ENCODE results near the gene CEP295NL.

CEP295NL gene

GRCh38 chr17:78950870-78951269 lies 47.9 kb upstream of the CEP295NL start:
- Histone ChIP-seq H3K27me3 (ENCODE audit: insufficient read depth, low read length) (peaks cover 8% of the 10 kb centered on the region; the same call in 1 of the 2 replicates), H2AFZ (ENCODE audit: low read length) (no peak overlapping the region), H3K4me2 (ENCODE audit: low read length) (no peak overlapping the region), H3K79me2 (ENCODE audit: insufficient read depth, low read length) (no peaks in the 10 kb centered on the region), H3K27ac (ENCODE audit: low read depth, low read length, poor library complexity, severe bottlenecking) (no peak overlapping the region), H3K4me1 (ENCODE audit: insufficient read depth, low read length, severe bottlenecking) (no peaks in the 10 kb centered on the region), H4K20me1 (ENCODE audit: insufficient read depth, low read length) (no peaks in the 10 kb centered on the region), H3K9ac (ENCODE audit: low read length) (no peak overlapping the region), H3K9me2 (ENCODE audit: low read depth, low read length) (no peaks in the 10 kb centered on the region), H3K9me3 (ENCODE audit: low read length) (peaks cover 8% of the 10 kb centered on the region), H3K4me3 (ENCODE audit: low read depth, low read length, poor library complexity, severe bottlenecking) (no peak overlapping the region), H3F3A (ENCODE audit: insufficient read depth, low read length) (no peaks in the 10 kb centered on the region), H3K36me3 (ENCODE audit: insufficient read depth, low read length) (no peaks in the 10 kb centered on the region; the same call in 1 of the 2 replicates)
- no peak for TF ChIP-seq EZH2 (IDR thresholded peaks at IDR 0.05; ENCODE audit: borderline replicate concordance, low read length)
- TF ChIP-seq CTCF (IDR thresholded peaks at IDR 0.05; ENCODE audit: low read length): no peak

GRCh38 chr17:78947235-78948149 lies 44.5 kb upstream of the CEP295NL start:
- Histone ChIP-seq H3K27ac (ENCODE audit: low read depth, low read length, poor library complexity, severe bottlenecking) (no peak overlapping the region), H4K20me1 (ENCODE audit: insufficient read depth, low read length) (no peaks in the 10 kb centered on the region), H3K27me3 (ENCODE audit: insufficient read depth, low read length) (peaks cover 7% of the 10 kb centered on the region; the same call in 1 of the 2 replicates), H3K79me2 (ENCODE audit: insufficient read depth, low read length) (no peaks in the 10 kb centered on the region), H3K4me1 (ENCODE audit: insufficient read depth, low read length, severe bottlenecking) (no peaks in the 10 kb centered on the region), H3K4me2 (ENCODE audit: low read length) (no peak overlapping the region), H3K4me3 (ENCODE audit: low read depth, low read length, poor library complexity, severe bottlenecking) (no peak overlapping the region), H2AFZ (ENCODE audit: low read length) (no peak overlapping the region), H3K36me3 (ENCODE audit: insufficient read depth, low read length) (no peaks in the 10 kb centered on the region; the same call in 1 of the 2 replicates), H3K9ac (ENCODE audit: low read length) (no peak overlapping the region), H3K9me3 (ENCODE audit: low read length) (peaks cover 8% of the 10 kb centered on the region), H3F3A (ENCODE audit: insufficient read depth, low read length) (no peaks in the 10 kb centered on the region), H3K9me2 (ENCODE audit: low read depth, low read length) (no peaks in the 10 kb centered on the region)
- TF ChIP-seq EZH2 (IDR thresholded peaks at IDR 0.05; ENCODE audit: borderline replicate concordance, low read length): no peak
- TF ChIP-seq CTCF (IDR thresholded peaks at IDR 0.05; ENCODE audit: low read length): no peak

GRCh38 chr17:78946631-78947030 lies 43.6 kb upstream of the CEP295NL start:
- Histone ChIP-seq H3K4me3 (ENCODE audit: low read depth, low read length, poor library complexity, severe bottlenecking) (no peak overlapping the region), H3K9me3 (ENCODE audit: low read length) (peaks cover 8% of the 10 kb centered on the region), H4K20me1 (ENCODE audit: insufficient read depth, low read length) (no peaks in the 10 kb centered on the region), H3K79me2 (ENCODE audit: insufficient read depth, low read length) (no peaks in the 10 kb centered on the region), H3F3A (ENCODE audit: insufficient read depth, low read length) (no peaks in the 10 kb centered on the region), H2AFZ (ENCODE audit: low read length) (no peak overlapping the region), H3K4me1 (ENCODE audit: insufficient read depth, low read length, severe bottlenecking) (no peaks in the 10 kb centered on the region), H3K9ac (ENCODE audit: low read length) (no peak overlapping the region), H3K27ac (ENCODE audit: low read depth, low read length, poor library complexity, severe bottlenecking) (no peak overlapping the region), H3K9me2 (ENCODE audit: low read depth, low read length) (no peaks in the 10 kb centered on the region), H3K27me3 (ENCODE audit: insufficient read depth, low read length) (peaks cover 5% of the 10 kb centered on the region; the same call in 1 of the 2 replicates), H3K36me3 (ENCODE audit: insufficient read depth, low read length) (no peaks in the 10 kb centered on the region; the same call in 1 of the 2 replicates), H3K4me2 (ENCODE audit: low read length) (no peak overlapping the region)
- no peak for TF ChIP-seq CTCF (IDR thresholded peaks at IDR 0.05; ENCODE audit: low read length)
- TF ChIP-seq EZH2 (IDR thresholded peaks at IDR 0.05; ENCODE audit: borderline replicate concordance, low read length): no peak
